BLaER1 treated with 17β-estradiol and CSF1 and Interleukin-3, amounts not matched to agents 10 nM and 100 nM (cell line): ENCODE data around the gene PDGFRB.

Source experiments
- H3K27ac ChIP-seq, 11 experiments: shearing (Covaris generic); formaldehyde crosslinking; 2 replicates each; pipeline ENCODE4 v1.8.1; 2022
- H3K27me3 ChIP-seq, 11 experiments: shearing (Covaris generic); formaldehyde crosslinking; 2 replicates each; pipeline ENCODE4 v1.8.1; 2022
- H3K36me3 ChIP-seq, 11 experiments: shearing (Covaris generic); formaldehyde crosslinking; 2 replicates each; pipeline ENCODE4 v1.8.1; 2022
- H3K4me1 ChIP-seq, 10 experiments: shearing (Covaris generic); formaldehyde crosslinking; 2 replicates each; pipeline ENCODE4 v1.8.1; 2022
- H3K4me2 ChIP-seq, 11 experiments: shearing (Covaris generic); formaldehyde crosslinking; 2 replicates each; pipeline ENCODE4 v1.8.1; 2022
- H3K4me3 ChIP-seq, 10 experiments: shearing (Covaris generic); formaldehyde crosslinking; 2 replicates each; pipeline ENCODE4 v1.8.1; 2022
- H3K9ac ChIP-seq, 11 experiments: shearing (Covaris generic); formaldehyde crosslinking; 2 replicates each; pipeline ENCODE4 v1.8.1; 2022
- H3K9me3 ChIP-seq, 11 experiments: shearing (Covaris generic); formaldehyde crosslinking; replicated peaks in 1 of 11; 2 replicates each; pipeline ENCODE4 v1.8.1; 2022
- H4K20me1 ChIP-seq, 11 experiments: shearing (Covaris generic); formaldehyde crosslinking; 2 replicates each; pipeline ENCODE4 v1.8.1; 2022
- Cebpa-rat ChIP-seq, 11 experiments: shearing (Covaris generic); IDR thresholded peaks; 2 replicates each; pipeline ENCODE4 v1.8.1; 2022

The PDGFRB gene

GRCh38 chr5:150167908-150168307, 12.3 kb upstream of the PDGFRB start:
- Histone ChIP-seq H3K36me3 (no peaks in the 10 kb centered on the region), H3K4me3 (no peak overlapping the region), H3K9ac (no peak overlapping the region), H3K4me1 (peaks cover 27 to 40% (median 34%) of the 10 kb centered on the region in 10 experiments), H3K27me3 (no peaks in the 10 kb centered on the region), H3K9me3 (no peaks in the 10 kb centered on the region), H3K27ac (no peak overlapping the region), H3K4me2 (no peak overlapping the region), H4K20me1 (no peaks in the 10 kb centered on the region)
- TF ChIP-seq Cebpa-rat (IDR thresholded peaks at IDR 0.05) = no peak

GRCh38 chr5:150167512-150167850, 11.8 kb upstream of the PDGFRB start:
- Histone ChIP-seq H3K4me3 (no peak overlapping the region), H3K4me2 (no peak overlapping the region), H3K27ac (no peak overlapping the region), H3K4me1 (peaks cover 31 to 44% (median 39%) of the 10 kb centered on the region in 10 experiments), H3K36me3 (no peaks in the 10 kb centered on the region), H3K27me3 (no peaks in the 10 kb centered on the region), H3K9ac (no peak overlapping the region), H4K20me1 (no peaks in the 10 kb centered on the region), H3K9me3 (no peaks in the 10 kb centered on the region)
- TF ChIP-seq Cebpa-rat (IDR thresholded peaks at IDR 0.05) = no peak

- TF ChIP-seq Cebpa-rat (IDR thresholded peaks at IDR 0.05) = no peak
- H3K36me3 ChIP-seq = no peaks in the 10 kb centered on the region
- no peak within 1 kb of the TSS for H3K27ac ChIP-seq
- H3K27me3 ChIP-seq = no peaks in the 10 kb centered on the region
- peaks cover 37 to 50% (median 45%) of the 10 kb centered on the region in 10 experiments for H3K4me1 ChIP-seq
- H3K9ac ChIP-seq = no peak within 1 kb of the TSS
- peak within 1 kb of the TSS in 8 of 11 experiments; percentile 2 to 100 (median 98); a peak in 12 of 22 replicates for H3K4me2 ChIP-seq
- no peak within 1 kb of the TSS for H3K4me3 ChIP-seq
- no peaks in the 10 kb centered on the region for H3K9me3 ChIP-seq
- no peaks in the 10 kb centered on the region for H4K20me1 ChIP-seq
Observed at GRCh38 chr5:150166650-150167511, 11.2 kb upstream of the PDGFRB start, which contains the start of gene CDX1. Gene CDX1 (plus strand): TSS chr5:150166778. CDS start chr5:150166877, 99 bp downstream.

- H3K4me1 ChIP-seq = peaks cover 45 to 58% (median 52%) of the 10 kb centered on the region in 10 experiments
- H3K36me3 ChIP-seq = no peaks in the 10 kb centered on the region
- no peak overlapping the region for H3K9ac ChIP-seq
- H3K27me3 ChIP-seq = no peaks in the 10 kb centered on the region
- H3K4me3 ChIP-seq = no peak overlapping the region
- H3K27ac ChIP-seq = no peak overlapping the region
- no peak for TF ChIP-seq Cebpa-rat (IDR thresholded peaks at IDR 0.05)
- no peaks in the 10 kb centered on the region for H4K20me1 ChIP-seq
- H3K9me3 ChIP-seq = no peaks in the 10 kb centered on the region
- H3K4me2 ChIP-seq = peak overlapping the region in 5 of 11 experiments; percentile 2 to 100 (median 97); a peak in 6 of 22 replicates
Observed at GRCh38 chr5:150166037-150166649, 10.5 kb upstream of the PDGFRB start.

- Histone ChIP-seq H3K4me2 (peak overlapping the region; percentile 47 to 100 (median 94)), H3K4me3 (no peak overlapping the region), H3K36me3 (no peaks in the 10 kb centered on the region), H4K20me1 (no peaks in the 10 kb centered on the region), H3K4me1 (peaks cover 62 to 75% (median 69%) of the 10 kb centered on the region in 10 experiments), H3K9me3 (no peaks in the 10 kb centered on the region), H3K9ac (peak overlapping the region in 6 of 11 experiments; percentile 0 to 57 (median 44); a peak in 9 of 22 replicates), H3K27ac (peak overlapping the region in 8 of 11 experiments; percentile 19 to 68 (median 40); a peak in 14 of 22 replicates), H3K27me3 (no peaks in the 10 kb centered on the region)
- no peak for TF ChIP-seq Cebpa-rat (IDR thresholded peaks at IDR 0.05)
Observed at GRCh38 chr5:150164211-150164980, 8.8 kb upstream of the PDGFRB start.

- Histone ChIP-seq H3K9me3 (no peaks in the 10 kb centered on the region), H3K9ac (peak overlapping the region in 7 of 11 experiments; percentile 15 to 77 (median 27); a peak in 10 of 22 replicates), H4K20me1 (no peaks in the 10 kb centered on the region), H3K27me3 (no peaks in the 10 kb centered on the region), H3K4me2 (peak overlapping the region; percentile 47 to 100 (median 94)), H3K27ac (peak overlapping the region in 10 of 11 experiments; percentile 25 to 87 (median 48); a peak in 17 of 22 replicates), H3K4me1 (peaks cover 67 to 78% (median 75%) of the 10 kb centered on the region in 10 experiments), H3K4me3 (no peak overlapping the region), H3K36me3 (no peaks in the 10 kb centered on the region)
- no peak for TF ChIP-seq Cebpa-rat (IDR thresholded peaks at IDR 0.05)
Observed at GRCh38 chr5:150163547-150164059, 8.0 kb upstream of the PDGFRB start.

GRCh38 chr5:150163035-150163434, 7.4 kb upstream of the PDGFRB start:
- Histone ChIP-seq H3K4me3 (no peak overlapping the region), H3K36me3 (no peaks in the 10 kb centered on the region), H3K9ac (peak overlapping the region in 7 of 11 experiments; percentile 15 to 77 (median 27); a peak in 7 of 22 replicates), H3K27me3 (no peaks in the 10 kb centered on the region), H3K9me3 (no peaks in the 10 kb centered on the region), H4K20me1 (no peaks in the 10 kb centered on the region), H3K4me1 (peaks cover 73 to 83% (median 81%) of the 10 kb centered on the region in 10 experiments), H3K4me2 (peak overlapping the region; percentile 47 to 100 (median 94)), H3K27ac (peak overlapping the region in 8 of 11 experiments; percentile 46 to 87 (median 60); a peak in 15 of 22 replicates)
- TF ChIP-seq Cebpa-rat (IDR thresholded peaks at IDR 0.05) = no peak

GRCh38 chr5:150162142-150162513, 6.5 kb upstream of the PDGFRB start:
- Histone ChIP-seq H3K9ac (peak overlapping the region in 10 of 11 experiments; percentile 14 to 84 (median 65); a peak in 16 of 22 replicates), H3K4me2 (peak overlapping the region; percentile 47 to 100 (median 94)), H3K9me3 (no peaks in the 10 kb centered on the region), H3K27me3 (no peaks in the 10 kb centered on the region), H3K27ac (peak overlapping the region in 10 of 11 experiments; percentile 24 to 87 (median 60); a peak in 18 of 22 replicates), H3K4me1 (peaks cover 76 to 92% (median 90%) of the 10 kb centered on the region in 10 experiments), H3K36me3 (no peaks in the 10 kb centered on the region), H3K4me3 (no peak overlapping the region), H4K20me1 (no peaks in the 10 kb centered on the region)
- TF ChIP-seq Cebpa-rat (IDR thresholded peaks at IDR 0.05) = no peak
